ENCODE measurements around the gene OLFM4.

The OLFM4 gene

GRCh38 chr13:53028637-53029203, at the start of gene OLFM4:
TSS of gene OLFM4 (plus strand) at chr13:53028813. CDS start at chr13:53028837, 24 bp downstream.
- H3K4me3 ChIP-seq (replicated peaks; ENCODE audit: low read depth, low read length), result no peak within 1 kb of the TSS
- no peak for TF ChIP-seq CTCF (IDR thresholded peaks at IDR 0.05; ENCODE audit: low read length, missing control alignments)
- no peak for DNase-seq (ENCODE audit: low read depth)

- no peak overlapping the region for H3K4me3 ChIP-seq (replicated peaks; ENCODE audit: low read depth, low read length)
- no peak for DNase-seq (ENCODE audit: low read depth)
Observed at GRCh38 chr13:52978989-52979388, 49.6 kb upstream of the OLFM4 start.

GRCh38 chr13:52980695-52981094, 47.9 kb upstream of the OLFM4 start:
- TF ChIP-seq CTCF (IDR thresholded peaks at IDR 0.05; ENCODE audit: low read length, missing control alignments), result no peak
- no peak overlapping the region for H3K4me3 ChIP-seq (replicated peaks; ENCODE audit: low read depth, low read length)
- no peak for DNase-seq (ENCODE audit: low read depth)

More at GRCh38 chr13:52978989-52979388, 49.6 kb upstream of the OLFM4 start:
- TF ChIP-seq CTCF (IDR thresholded peaks at IDR 0.05; ENCODE audit: low read length, missing control alignments), result no peak

- no peak for DNase-seq (ENCODE audit: low read depth)
- H3K4me3 ChIP-seq (replicated peaks; ENCODE audit: low read depth, low read length), result no peak overlapping the region
- TF ChIP-seq CTCF (IDR thresholded peaks at IDR 0.05; ENCODE audit: low read length, missing control alignments), result no peak
Observed at GRCh38 chr13:52983836-52984235, 44.8 kb upstream of the OLFM4 start.

- H3K4me3 ChIP-seq (replicated peaks; ENCODE audit: low read depth, low read length), result no peak overlapping the region
- TF ChIP-seq CTCF (IDR thresholded peaks at IDR 0.05; ENCODE audit: low read length, missing control alignments), result no peak
- DNase-seq (ENCODE audit: low read depth), result no peak
Observed at GRCh38 chr13:52984881-52985363, 43.7 kb upstream of the OLFM4 start.

- TF ChIP-seq CTCF (IDR thresholded peaks at IDR 0.05; ENCODE audit: low read length, missing control alignments), result no peak
- no peak for DNase-seq (ENCODE audit: low read depth)
- no peak overlapping the region for H3K4me3 ChIP-seq (replicated peaks; ENCODE audit: low read depth, low read length)
Observed at GRCh38 chr13:52991344-52992020, 37.1 kb upstream of the OLFM4 start.
